Karpas-422 (cell line): ENCODE measurements around the gene SLC2A9. TPM values are rescaled to one million over a fixed set of nuclear protein-coding genes. Genes with fewer than 3 reads are reported as not detected.

Source experiments
- DNase-seq: peaks from one replicate; pipeline ENCODE4 v3.0.0-alpha.2; 2015
- H2AFZ ChIP-seq: fragments of 200-600 bp; sonication (generic); 2 replicates; pipeline ENCODE4 v1.6.1; 2014; ENCODE audit warnings: antibody characterized with exemption, low read length, mixed read lengths
- H3K27ac ChIP-seq: fragments of 200-600 bp; sonication (generic); 2 replicates; pipeline ENCODE4 v1.5.1; 2014; ENCODE audit warnings: mild to moderate bottlenecking, low read length, moderate library complexity
- H3K27me3 ChIP-seq: fragments of 200-600 bp; sonication (generic); 2 replicates; pipeline ENCODE4 v1.6.1; 2014; ENCODE audit warnings: low read length, mixed read lengths
- H3K36me3 ChIP-seq: fragments of 200-600 bp; sonication (generic); 2 replicates; pipeline ENCODE4 v1.6.1; 2014; ENCODE audit warnings: low read length, mixed read lengths; ENCODE audit not compliant: insufficient read depth
- H3K4me1 ChIP-seq: fragments of 200-600 bp; sonication (generic); 2 replicates; pipeline ENCODE4 v1.6.1; 2014; ENCODE audit warnings: mild to moderate bottlenecking, low read length, mixed read lengths
- H3K4me2 ChIP-seq: fragments of 200-600 bp; sonication (generic); 2 replicates; pipeline ENCODE4 v1.6.1; 2014; ENCODE audit warnings: low read length, low read depth, mild to moderate bottlenecking; ENCODE audit not compliant: poor library complexity, severe bottlenecking
- H3K4me3 ChIP-seq: fragments of 200-600 bp; sonication (generic); 2 replicates; pipeline ENCODE4 v1.5.1; 2014; ENCODE audit warnings: mild to moderate bottlenecking, antibody characterized with exemption, low read length, mixed read lengths
- H3K79me2 ChIP-seq: fragments of 200-600 bp; sonication (generic); 2 replicates; pipeline ENCODE4 v1.6.1; 2014; ENCODE audit warnings: mild to moderate bottlenecking, low read length, mixed read lengths
- H3K9ac ChIP-seq: fragments of 200-600 bp; sonication (generic); 2 replicates; pipeline ENCODE4 v1.6.0; 2014; ENCODE audit warnings: low read length
- H3K9me2 ChIP-seq: fragments of 200-600 bp; sonication (generic), shearing (Covaris generic); replicated peaks from 2 replicates; pipeline ENCODE4 v1.6.0; 2014; ENCODE audit warnings: mild to moderate bottlenecking, low read length, moderate library complexity; ENCODE audit not compliant: insufficient read depth
- H3K9me3 ChIP-seq: fragments of 300-700, 200-600 bp; sonication (generic); 2 replicates; pipeline ENCODE4 v1.6.1; 2014; ENCODE audit warnings: low read length, mixed read lengths
- H4K20me1 ChIP-seq: fragments of 200-600 bp; sonication (generic); 2 replicates; pipeline ENCODE4 v1.6.1; 2014; ENCODE audit warnings: mild to moderate bottlenecking, antibody characterized with exemption, low read length, low read depth; ENCODE audit not compliant: insufficient read depth
- total RNA-seq: library from RNA; depleted of rRNA; stranded (reverse); fragments of >200 nt; shearing (Covaris generic); gene quantifications from 2 replicates; pipeline ENCODE4 v1.2.3, GENCODE V29; 2014; ENCODE audit warnings: low replicate concordance

The SLC2A9 gene
- total RNA-seq, 1 experiment from 2014 or later = 0.71 TPM

GRCh38 chr4:10048941-10049697 lies 27.8 kb upstream of the SLC2A9 start:
- Histone ChIP-seq H3K9me3 (no peaks in the 10 kb centered on the region), H3K36me3 (no peaks in the 10 kb centered on the region), H3K9me2 (no peaks in the 10 kb centered on the region), H3K27me3 (no peaks in the 10 kb centered on the region), H2AFZ (no peak overlapping the region), H3K4me1 (no peaks in the 10 kb centered on the region), H3K4me2 (no peak overlapping the region), H3K9ac (no peak overlapping the region), H3K4me3 (no peak overlapping the region), H4K20me1 (no peaks in the 10 kb centered on the region), H3K79me2 (no peaks in the 10 kb centered on the region), H3K27ac (no peak overlapping the region)
- DNase-seq = no peak

GRCh38 chr4:10047967-10048366 lies 26.7 kb upstream of the SLC2A9 start:
- Histone ChIP-seq H3K36me3 (no peaks in the 10 kb centered on the region), H3K9me2 (no peaks in the 10 kb centered on the region), H3K9ac (no peak overlapping the region), H3K4me1 (no peaks in the 10 kb centered on the region), H3K27ac (no peak overlapping the region), H3K27me3 (no peaks in the 10 kb centered on the region), H4K20me1 (no peaks in the 10 kb centered on the region), H3K79me2 (no peaks in the 10 kb centered on the region), H2AFZ (no peak overlapping the region), H3K4me3 (no peak overlapping the region), H3K9me3 (no peaks in the 10 kb centered on the region; the same call in 1 of the 2 replicates), H3K4me2 (no peak overlapping the region)
- DNase-seq = no peak

GRCh38 chr4:10046471-10046870 lies 25.2 kb upstream of the SLC2A9 start:
- Histone ChIP-seq H3K4me1 (no peaks in the 10 kb centered on the region), H3K9ac (no peak overlapping the region), H3K9me2 (no peaks in the 10 kb centered on the region), H4K20me1 (no peaks in the 10 kb centered on the region), H3K27ac (no peak overlapping the region), H3K27me3 (no peaks in the 10 kb centered on the region; the same call in 1 of the 2 replicates), H3K4me3 (no peak overlapping the region), H3K9me3 (peaks cover 7% of the 10 kb centered on the region), H3K36me3 (no peaks in the 10 kb centered on the region), H2AFZ (no peak overlapping the region), H3K4me2 (no peak overlapping the region), H3K79me2 (no peaks in the 10 kb centered on the region)
- no peak for DNase-seq

- no peaks in the 10 kb centered on the region for H3K79me2 ChIP-seq
Observed at GRCh38 chr4:10045481-10045880, 24.2 kb upstream of the SLC2A9 start.

GRCh38 chr4:10041036-10041435 lies 19.7 kb upstream of the SLC2A9 start:
- peaks cover 7% of the 10 kb centered on the region for H3K9me3 ChIP-seq
- no peak overlapping the region for H2AFZ ChIP-seq
- no peaks in the 10 kb centered on the region for H4K20me1 ChIP-seq
- DNase-seq = no peak
- H3K4me1 ChIP-seq = no peaks in the 10 kb centered on the region
- H3K4me2 ChIP-seq = no peak overlapping the region
- H3K27ac ChIP-seq = no peak overlapping the region
- H3K36me3 ChIP-seq = no peaks in the 10 kb centered on the region
- no peak overlapping the region for H3K9ac ChIP-seq
- H3K9me2 ChIP-seq = no peaks in the 10 kb centered on the region
- no peak overlapping the region for H3K4me3 ChIP-seq
- H3K79me2 ChIP-seq = no peaks in the 10 kb centered on the region
- no peaks in the 10 kb centered on the region; the same call in 1 of the 2 replicates for H3K27me3 ChIP-seq

More at GRCh38 chr4:10045481-10045880, 24.2 kb upstream of the SLC2A9 start:
- H3K27ac ChIP-seq = no peak overlapping the region
- no peak overlapping the region for H3K9ac ChIP-seq
- H3K36me3 ChIP-seq = no peaks in the 10 kb centered on the region
- H3K27me3 ChIP-seq = no peaks in the 10 kb centered on the region; the same call in 1 of the 2 replicates
- no peak overlapping the region for H2AFZ ChIP-seq
- H4K20me1 ChIP-seq = no peaks in the 10 kb centered on the region
- no peak overlapping the region for H3K4me2 ChIP-seq
- peaks cover 7% of the 10 kb centered on the region for H3K9me3 ChIP-seq
- no peak for DNase-seq
- no peak overlapping the region for H3K4me3 ChIP-seq
- no peaks in the 10 kb centered on the region for H3K9me2 ChIP-seq
- H3K4me1 ChIP-seq = no peaks in the 10 kb centered on the region

GRCh38 chr4:10040049-10040892 lies 19.0 kb upstream of the SLC2A9 start:
- Histone ChIP-seq H3K36me3 (no peaks in the 10 kb centered on the region), H4K20me1 (no peaks in the 10 kb centered on the region), H3K9me3 (peaks cover 7% of the 10 kb centered on the region), H3K9ac (no peak overlapping the region), H3K9me2 (no peaks in the 10 kb centered on the region), H3K4me2 (no peak overlapping the region), H3K79me2 (no peaks in the 10 kb centered on the region), H3K27ac (no peak overlapping the region), H2AFZ (no peak overlapping the region), H3K4me3 (no peak overlapping the region), H3K27me3 (no peaks in the 10 kb centered on the region; the same call in 1 of the 2 replicates), H3K4me1 (no peaks in the 10 kb centered on the region)
- no peak for DNase-seq

GRCh38 chr4:10036807-10037342 lies 15.6 kb upstream of the SLC2A9 start:
- H3K4me3 ChIP-seq = no peak overlapping the region
- H3K27ac ChIP-seq = no peak overlapping the region
- H3K9ac ChIP-seq = no peak overlapping the region
- H4K20me1 ChIP-seq = no peaks in the 10 kb centered on the region
- H3K79me2 ChIP-seq = no peaks in the 10 kb centered on the region
- H3K27me3 ChIP-seq = no peaks in the 10 kb centered on the region
- peaks cover 5% of the 10 kb centered on the region; the same call in 1 of the 2 replicates for H3K4me1 ChIP-seq
- no peak overlapping the region for H3K4me2 ChIP-seq
- H3K36me3 ChIP-seq = no peaks in the 10 kb centered on the region
- H3K9me3 ChIP-seq = no peaks in the 10 kb centered on the region
- DNase-seq = no peak
- H3K9me2 ChIP-seq = no peaks in the 10 kb centered on the region
- H2AFZ ChIP-seq = no peak overlapping the region

- Histone ChIP-seq H3K27me3 (no peaks in the 10 kb centered on the region), H3K4me1 (peaks cover 5% of the 10 kb centered on the region; the same call in 1 of the 2 replicates), H3K36me3 (no peaks in the 10 kb centered on the region), H2AFZ (no peak overlapping the region), H4K20me1 (no peaks in the 10 kb centered on the region), H3K9me3 (no peaks in the 10 kb centered on the region), H3K9ac (no peak overlapping the region), H3K79me2 (no peaks in the 10 kb centered on the region), H3K9me2 (no peaks in the 10 kb centered on the region), H3K4me3 (no peak overlapping the region), H3K27ac (no peak overlapping the region), H3K4me2 (no peak overlapping the region)
- no peak for DNase-seq
Observed at GRCh38 chr4:10035130-10035529, 13.8 kb upstream of the SLC2A9 start.
